GM12874 (cell line): ENCODE results near the gene LRRC46.

Source experiments
- CTCF ChIP-seq: IDR thresholded peaks from 2 replicates; pipeline ENCODE4 v1.5.1; 2011; ENCODE audit warnings: low read depth, mild to moderate bottlenecking, control low read depth, low read length, moderate library complexity; ENCODE audit not compliant: insufficient read depth

The LRRC46 gene

GRCh38 chr17:47804461-47804860 lies 27.0 kb upstream of the LRRC46 start:
- TF ChIP-seq CTCF = no peak

- TF ChIP-seq CTCF = no peak
Observed at GRCh38 chr17:47806026-47806912, 25.2 kb upstream of the LRRC46 start.

- TF ChIP-seq CTCF = no peak
Observed at GRCh38 chr17:47806913-47807255, 24.6 kb upstream of the LRRC46 start.

DNA sequence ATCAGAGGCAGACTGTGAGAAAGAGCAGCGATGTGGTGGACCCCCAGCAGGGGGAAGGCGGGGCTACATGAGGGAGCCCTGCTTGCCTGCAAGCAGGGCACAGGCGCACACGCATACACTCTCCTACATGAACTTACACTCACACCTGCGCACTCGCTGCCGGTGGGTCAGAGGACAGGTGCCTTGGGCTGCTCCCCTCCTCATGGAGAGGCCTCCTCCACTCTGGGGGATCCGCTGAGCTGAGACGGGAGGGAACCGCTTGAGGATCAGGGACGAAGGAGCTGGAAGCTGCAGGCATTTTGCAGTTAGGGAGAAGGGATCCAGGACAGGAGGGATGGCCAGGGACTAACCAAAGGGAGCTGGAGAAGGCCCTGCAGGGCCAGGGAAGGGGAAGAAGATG lies 24.0 kb upstream of the LRRC46 start:
- TF ChIP-seq CTCF = no peak

GRCh38 chr17:47808036-47808829 lies 23.2 kb upstream of the LRRC46 start:
- TF ChIP-seq CTCF = no peak

- no peak for TF ChIP-seq CTCF
Observed at GRCh38 chr17:47808830-47809480, 22.5 kb upstream of the LRRC46 start.

GRCh38 chr17:47810200-47810821 lies 21.2 kb upstream of the LRRC46 start:
- no peak for TF ChIP-seq CTCF
